WTC11 (cell line): ENCODE data around the gene ZNF827. TPM values are rescaled to one million over a fixed set of nuclear protein-coding genes. Genes with fewer than 3 reads are reported as not detected.

Source experiments
- ATAC-seq: fragments of 200-7000 bp; cut with Tn5 transposase; 2 replicates; pipeline ENCODE4 v1.10.0; 2021; ENCODE audit warnings: mild to moderate bottlenecking, moderate library complexity
- CTCF ChIA-PET: fragments of 300-600 bp; sonication (Branson Sonifier 250); formaldehyde crosslinking; loops from one replicate; lab custom pipeline; 2021; ENCODE audit warnings: antibody characterized with exemption; lab: Charles Lee
- POLR2A ChIA-PET: fragments of 350-600 bp; sonication (Branson Sonifier 250); formaldehyde crosslinking; loops from one replicate; lab custom pipeline; 2021; ENCODE audit warnings: antibody characterized with exemption; lab: Charles Lee
- DNase-seq: peaks from one replicate; pipeline ENCODE4 v3.0.0; 2021; ENCODE audit warnings: low spot score
- H3K27ac Mint-ChIP-seq: 2 replicates; pipeline ENCODE4 v1.8.0; 2021; ENCODE audit warnings: mixed read lengths
- H3K27me3 Mint-ChIP-seq: 2 replicates; pipeline ENCODE4 v1.8.0; 2021; ENCODE audit warnings: low read depth, mild to moderate bottlenecking, moderate library complexity, mixed read lengths
- H3K36me3 Mint-ChIP-seq: 2 replicates; pipeline ENCODE4 v1.8.0; 2021; ENCODE audit warnings: mixed read lengths
- H3K4me1 Mint-ChIP-seq: 2 replicates; pipeline ENCODE4 v1.8.0; 2022; ENCODE audit warnings: mixed read lengths
- H3K4me3 Mint-ChIP-seq: 2 replicates; pipeline ENCODE4 v1.8.0; 2021; ENCODE audit warnings: mild to moderate bottlenecking, moderate library complexity, mixed read lengths
- H3K9me3 Mint-ChIP-seq: 2 replicates; pipeline ENCODE4 v1.8.0; 2021; ENCODE audit warnings: mixed read lengths
- AFF4 ChIP-seq: sonication (generic); formaldehyde crosslinking; IDR thresholded peaks from 2 replicates; pipeline ENCODE4 v1.8.1; 2023; ENCODE audit warnings: mild to moderate bottlenecking, missing genetic modification reagents, borderline replicate concordance
- FOXK1 ChIP-seq: sonication (generic); formaldehyde crosslinking; IDR thresholded peaks from 2 replicates; pipeline ENCODE4 v1.8.0; 2022; ENCODE audit warnings: mild to moderate bottlenecking, moderate library complexity, missing genetic modification reagents
- FOXP1 ChIP-seq: sonication (generic); formaldehyde crosslinking; IDR thresholded peaks from 2 replicates; pipeline ENCODE4 v1.8.0; 2022; ENCODE audit warnings: missing genetic modification reagents, mild to moderate bottlenecking, moderate library complexity, borderline replicate concordance
- GTF2I ChIP-seq: fragments of 250-450 bp; sonication (Bioruptor Pico); conservative IDR thresholded peaks from 2 replicates; pipeline ENCODE4 v1.4.0; 2021; ENCODE audit warnings: mild to moderate bottlenecking
- HMGXB4 ChIP-seq: sonication (generic); formaldehyde crosslinking; IDR thresholded peaks from 2 replicates; pipeline ENCODE4 v1.8.1; 2023; ENCODE audit warnings: mild to moderate bottlenecking, moderate library complexity, missing genetic modification reagents
- MLX ChIP-seq: sonication (generic); formaldehyde crosslinking; IDR thresholded peaks from 2 replicates; pipeline ENCODE4 v1.8.1; 2023; ENCODE audit warnings: mild to moderate bottlenecking, missing genetic modification reagents, moderate library complexity
- MXD4 ChIP-seq: fragments of 250-450 bp; sonication (Bioruptor Pico); IDR thresholded peaks from 2 replicates; pipeline ENCODE4 v1.8.0; 2021; ENCODE audit warnings: mild to moderate bottlenecking, moderate library complexity, borderline replicate concordance
- MYBL2 ChIP-seq: sonication (generic); formaldehyde crosslinking; IDR thresholded peaks from 2 replicates; pipeline ENCODE4 v1.8.1; 2023; ENCODE audit warnings: mild to moderate bottlenecking, moderate library complexity, missing genetic modification reagents
- RORB ChIP-seq: fragments of 250-450 bp; sonication (Bioruptor Pico); IDR thresholded peaks from 2 replicates; pipeline ENCODE4 v1.9.0; 2021; ENCODE audit warnings: mild to moderate bottlenecking
- SP1 ChIP-seq: sonication (generic); formaldehyde crosslinking; conservative IDR thresholded peaks from 2 replicates; pipeline ENCODE4 v1.8.1; 2022; ENCODE audit warnings: missing genetic modification reagents
- TEAD4 ChIP-seq: sonication (generic); formaldehyde crosslinking; IDR thresholded peaks from 2 replicates; pipeline ENCODE4 v1.8.0; 2022; ENCODE audit warnings: mild to moderate bottlenecking, missing genetic modification reagents
- ZNF317 ChIP-seq: sonication (generic); formaldehyde crosslinking; IDR thresholded peaks from 2 replicates; pipeline ENCODE4 v1.8.1; 2023; ENCODE audit warnings: low read depth, mild to moderate bottlenecking, moderate library complexity, missing genetic modification reagents, borderline replicate concordance
- ZNF396 ChIP-seq: fragments of 250-450 bp; sonication (Bioruptor Pico); IDR thresholded peaks from 2 replicates; pipeline ENCODE4 v1.8.0; 2021; ENCODE audit warnings: mild to moderate bottlenecking, moderate library complexity, borderline replicate concordance
- ZNF425 ChIP-seq: fragments of 250-450 bp; sonication (Bioruptor Pico); conservative IDR thresholded peaks from 2 replicates; pipeline ENCODE4 v1.9.0; 2021; ENCODE audit warnings: mild to moderate bottlenecking
- ZNF532 ChIP-seq: fragments of 250-450 bp; sonication (Bioruptor Pico); IDR thresholded peaks from 2 replicates; pipeline ENCODE4 v1.9.0; 2021; ENCODE audit warnings: mild to moderate bottlenecking, borderline replicate concordance
- total RNA-seq: library from RNA; stranded (reverse); gene quantifications from 3 replicates; pipeline ENCODE4 v1.2.3, GENCODE V29; 2021

Gene ZNF827
- total RNA-seq, 1 experiment from 2014 or later: 25.6 TPM

GRCh38 chr4:145880355-145880960 is 58.2 kb downstream of the ZNF827 start (continued):
- TF ChIP-seq ZNF532 (no peak), RORB (CRISPR knock-in tag) (no peak), FOXK1 (CRISPR knock-in tag) (no peak), FOXP1 (no peak)

- peaks cover 30% of the 10 kb centered on the region for H3K36me3 Mint-ChIP-seq
- DNase-seq (no peak), ATAC-seq (no peak)
- H3K27ac Mint-ChIP-seq: peak overlapping the region; percentile 61
- peaks cover 50% of the 10 kb centered on the region for H3K4me1 Mint-ChIP-seq
- ChIA-PET CTCF (interaction anchor here (1.9 kb wide), 1 partner anchor 9 kb away, joined by 8 read pairs; no protein-coding TSS in a partner anchor), POLR2A (no interaction called here)
- no peak overlapping the region for H3K4me3 Mint-ChIP-seq
- TF ChIP-seq SP1 (CRISPR knock-in tag) (no peak), ZNF425 (no peak), ZNF396 (CRISPR knock-in tag) (no peak), MXD4 (no peak), HMGXB4 (CRISPR knock-in tag) (no peak), ZNF317 (CRISPR knock-in tag) (no peak), TEAD4 (CRISPR knock-in tag) (no peak), MLX (no peak), AFF4 (CRISPR knock-in tag) (no peak), GTF2I (CRISPR knock-in tag) (no peak), MYBL2 (CRISPR knock-in tag) (no peak)
- H3K9me3 Mint-ChIP-seq: no peaks in the 10 kb centered on the region
- H3K27me3 Mint-ChIP-seq: no peaks in the 10 kb centered on the region
Measured at GRCh38 chr4:145879598-145879997, 59.0 kb downstream of the ZNF827 start.
